Amniotic stem cell (primary cell): Measurements from ENCODE around the gene MRPS35.
A peak's percentile ranks its signal among the peaks of the same experiment; 100 is the strongest.

Experiments used
- DNase-seq: peaks from one replicate; lab custom pipeline; 2025; lab: John Stamatoyannopoulos, UW

The MRPS35 gene

GRCh38 chr12:27710592-27711316 lies at the start of gene MRPS35:
Gene MRPS35 (plus strand): TSS chr12:27710832. CDS start chr12:27710844, 12 bp downstream.
- peak; percentile 84 for DNase-seq

DNA sequence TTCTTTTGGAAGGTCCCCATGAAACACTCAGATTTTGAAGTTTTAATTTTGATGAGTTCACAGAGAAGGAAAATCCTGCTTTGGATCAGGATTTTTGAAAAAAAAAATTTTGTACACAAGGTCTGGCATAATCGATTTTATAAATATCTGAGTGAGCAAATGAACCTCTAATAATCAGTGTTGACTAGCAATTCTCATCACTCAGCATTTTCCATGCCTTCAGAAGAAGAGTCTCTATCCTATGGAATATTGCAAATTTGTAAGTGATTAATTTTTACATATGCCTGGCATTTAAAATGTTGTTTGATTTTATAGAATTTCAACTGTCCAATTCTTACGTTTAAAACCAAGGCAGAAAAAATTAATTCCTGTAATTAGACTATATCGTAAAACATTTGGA lies 44.9 kb upstream of the MRPS35 start:
- no peak for DNase-seq

DNA sequence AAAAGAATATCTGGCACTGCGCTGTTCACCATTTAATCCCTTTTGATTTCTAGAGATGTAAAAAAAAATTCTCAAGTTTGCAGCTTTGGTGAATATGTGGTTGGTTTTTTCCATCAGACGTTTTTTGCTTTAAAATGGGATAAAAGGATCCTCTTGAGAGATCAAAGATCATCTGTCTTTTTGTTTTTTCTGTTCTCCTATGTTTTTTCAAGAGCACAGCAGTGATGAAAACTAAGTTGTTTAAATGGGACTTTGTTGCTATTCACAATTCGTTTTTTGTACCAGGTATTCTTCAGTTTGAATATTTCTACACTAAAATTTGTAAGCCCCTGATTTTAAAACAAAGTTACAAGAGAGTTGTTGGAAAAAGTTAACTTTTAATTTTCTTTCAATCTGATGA lies 44.1 kb upstream of the MRPS35 start:
- no peak for DNase-seq

DNA sequence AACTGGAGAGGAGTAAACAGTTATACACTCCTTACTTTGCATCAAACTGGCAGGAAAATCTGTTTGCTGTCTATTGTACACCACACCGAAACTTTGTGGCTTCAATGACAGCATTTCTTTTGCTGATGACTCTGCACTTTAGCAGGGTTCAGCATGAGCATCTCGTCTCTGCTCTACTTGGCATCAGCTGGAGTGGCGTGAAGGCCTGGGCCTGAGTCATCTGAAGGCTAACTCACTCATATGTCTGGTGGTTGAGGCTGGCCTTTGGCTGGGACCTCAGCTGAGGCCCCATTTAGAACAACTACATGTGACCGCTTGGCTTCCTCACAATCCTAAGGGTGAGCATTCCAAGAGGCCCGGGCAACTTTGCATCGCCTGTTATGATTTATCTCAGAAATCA lies 43.1 kb upstream of the MRPS35 start:
- DNase-seq = no peak

GRCh38 chr12:27672051-27672450 lies 38.6 kb upstream of the MRPS35 start:
- no peak for DNase-seq

DNA sequence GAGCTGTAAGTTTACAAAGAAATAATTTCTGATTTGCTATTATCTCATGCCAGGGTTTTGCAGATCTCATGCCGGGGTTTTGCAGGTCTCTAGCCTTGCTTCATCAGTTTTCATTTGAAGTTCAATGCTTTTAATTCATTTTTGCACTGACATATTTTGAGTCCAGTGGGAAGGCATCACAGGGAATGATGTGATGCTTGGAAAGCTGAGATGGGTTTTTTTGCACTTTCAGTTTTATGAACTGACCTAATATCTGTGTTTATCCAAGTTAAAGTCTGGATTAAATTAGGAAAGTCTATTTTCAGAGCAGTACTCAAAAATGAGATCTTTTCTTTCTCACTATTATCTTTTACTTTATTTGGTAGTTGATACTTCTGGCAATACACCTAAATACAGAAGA lies 38.0 kb upstream of the MRPS35 start:
- no peak for DNase-seq

DNA sequence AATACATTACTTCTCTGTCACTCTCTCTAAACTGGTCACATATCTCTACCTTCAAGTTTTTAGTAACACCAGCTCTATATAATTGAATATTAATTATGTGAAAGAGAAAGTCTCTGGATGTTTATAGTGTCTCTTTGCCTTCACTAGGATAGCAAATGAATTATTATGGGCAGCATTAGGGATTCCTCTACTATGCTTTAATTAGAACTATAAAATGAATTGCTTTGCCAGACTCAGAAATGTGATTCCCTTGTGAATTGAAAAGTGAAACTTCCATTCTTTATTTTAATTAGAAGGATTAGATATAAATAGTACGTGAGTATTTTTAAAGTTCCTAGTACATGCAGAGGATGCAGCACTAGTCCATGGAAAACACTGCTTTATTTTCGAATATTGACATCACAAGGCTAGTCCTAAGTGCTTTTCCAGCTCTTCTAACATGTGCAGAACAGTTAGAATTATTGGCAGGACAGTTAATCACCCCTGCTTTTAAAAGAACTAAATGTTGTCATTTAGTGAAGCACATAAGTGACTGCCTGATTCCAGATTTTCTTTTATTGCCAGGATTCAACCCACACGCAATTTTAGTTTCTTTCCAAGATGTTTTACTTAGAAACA lies 37.4 kb upstream of the MRPS35 start:
- DNase-seq = no peak

- no peak for DNase-seq
These were observed 35.6 kb upstream of the MRPS35 start for GRCh38 chr12:27674989-27675388.

DNA sequence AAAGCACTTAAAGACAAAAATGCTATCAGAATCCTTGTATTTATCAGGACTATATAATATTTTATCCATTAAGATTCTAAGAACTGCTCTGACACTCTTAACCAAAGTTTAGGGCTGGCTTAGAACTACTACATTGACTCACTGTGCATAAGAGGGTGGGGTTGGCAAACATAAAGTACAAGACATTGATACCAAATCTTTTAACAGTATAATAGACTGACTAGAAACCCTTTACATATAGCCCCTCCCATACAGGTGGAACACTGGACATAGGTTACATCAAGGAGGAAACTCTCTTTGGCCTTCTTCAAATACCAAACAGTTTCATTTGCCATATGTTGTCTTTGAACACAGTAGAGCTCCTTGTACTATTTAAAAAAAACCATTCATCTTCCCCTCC lies 30.0 kb upstream of the MRPS35 start:
- DNase-seq = no peak

DNA sequence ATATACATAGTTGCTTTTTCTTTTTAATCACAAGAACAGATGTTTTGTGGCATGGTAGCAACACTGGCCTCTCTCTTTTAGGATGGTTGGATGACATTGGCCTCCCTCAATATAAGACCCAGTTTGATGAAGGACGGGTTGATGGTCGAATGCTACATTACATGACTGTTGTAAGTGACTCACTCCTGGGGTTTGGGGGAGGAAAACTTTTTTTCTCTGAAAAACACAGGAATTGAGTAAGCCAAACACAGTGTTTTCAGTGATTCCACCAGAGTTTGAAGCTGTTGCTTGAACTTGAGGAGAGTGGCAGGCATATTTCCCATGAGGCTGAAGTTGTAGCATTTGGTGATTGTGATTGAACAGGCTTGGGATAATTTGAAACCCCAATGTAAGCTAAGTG lies 28.1 kb upstream of the MRPS35 start:
- DNase-seq = no peak

- DNase-seq = no peak
These were observed 25.4 kb upstream of the MRPS35 start for GRCh38 chr12:27685274-27685673.

DNA sequence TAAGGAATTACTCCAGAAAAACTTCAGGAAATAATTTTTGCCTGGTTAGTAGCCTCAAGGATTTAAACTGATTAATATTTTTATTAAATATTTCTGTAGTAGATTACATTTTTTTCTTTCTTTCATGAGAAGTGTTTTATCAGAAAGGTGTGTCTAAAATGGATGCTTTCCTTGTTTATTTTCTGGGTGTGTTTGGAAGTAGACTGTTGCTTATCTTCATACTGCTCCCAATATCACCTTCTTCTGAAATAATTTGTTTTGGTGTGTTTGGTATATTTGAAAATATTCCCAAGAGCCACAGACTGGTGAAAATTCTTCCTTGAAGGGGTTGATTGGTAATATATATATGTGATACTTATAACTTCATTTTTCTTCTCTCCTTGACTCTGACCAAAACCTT lies 24.5 kb upstream of the MRPS35 start:
- DNase-seq = no peak

GRCh38 chr12:27688671-27689070 lies 22.0 kb upstream of the MRPS35 start:
- DNase-seq = no peak

- no peak for DNase-seq
These were observed 21.0 kb upstream of the MRPS35 start for GRCh38 chr12:27689558-27690180.

GRCh38 chr12:27693403-27693802 lies 17.2 kb upstream of the MRPS35 start:
- DNase-seq = no peak

- no peak for DNase-seq
These were observed 14.9 kb upstream of the MRPS35 start for GRCh38 chr12:27695556-27696292.

DNA sequence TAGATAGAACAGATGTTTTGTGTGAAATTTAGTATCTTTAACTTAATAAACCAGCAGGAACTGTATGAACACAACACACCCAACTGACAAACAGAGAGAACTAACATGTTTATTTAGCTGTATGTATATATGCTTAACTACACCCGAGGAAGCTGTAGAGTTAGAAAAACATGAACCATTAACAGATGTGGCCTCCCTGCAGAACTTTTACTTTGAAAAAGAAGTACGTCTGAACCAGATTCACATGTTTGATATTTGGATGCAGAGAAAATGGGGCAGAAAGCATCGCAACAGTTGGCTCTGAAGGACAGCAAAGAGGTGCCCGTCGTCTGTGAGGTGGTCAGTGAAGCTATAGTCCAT lies 14.4 kb upstream of the MRPS35 start, which contains the start of gene REP15:
REP15 (plus strand) TSS at position 155 of the 360 bp plus-strand sequence; CDS start at position 271, 116 bp downstream.
- no peak for DNase-seq

DNA sequence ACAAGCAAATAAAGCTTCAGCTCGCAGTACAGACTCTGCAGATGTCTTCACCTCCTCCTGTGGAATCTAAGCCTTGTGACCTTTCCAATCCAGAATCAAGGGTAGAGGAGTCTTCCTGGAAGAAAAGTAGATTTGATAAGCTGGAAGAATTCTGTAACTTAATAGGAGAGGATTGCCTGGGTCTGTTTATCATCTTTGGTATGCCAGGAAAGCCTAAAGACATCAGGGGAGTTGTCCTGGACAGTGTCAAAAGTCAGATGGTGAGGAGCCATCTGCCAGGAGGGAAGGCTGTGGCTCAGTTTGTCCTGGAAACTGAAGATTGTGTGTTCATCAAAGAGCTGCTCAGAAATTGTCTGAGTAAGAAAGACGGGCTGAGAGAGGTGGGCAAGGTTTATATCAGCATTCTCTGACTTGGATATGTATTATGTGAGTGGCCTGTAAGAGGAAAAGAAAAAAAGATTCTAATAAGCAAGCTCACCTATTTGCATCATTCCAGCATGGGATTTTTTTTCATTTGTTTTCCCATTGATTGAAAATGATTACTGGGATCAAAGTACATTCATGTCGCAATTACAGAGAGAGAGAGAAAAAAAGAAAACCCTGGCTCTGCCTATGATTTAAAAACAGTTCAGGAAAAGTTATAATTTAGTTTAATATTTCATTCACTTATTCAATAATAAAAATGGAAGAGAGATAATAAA lies 13.6 kb upstream of the MRPS35 start:
- no peak for DNase-seq

- peak; percentile 79 for DNase-seq
These were observed 6.7 kb upstream of the MRPS35 start for GRCh38 chr12:27703720-27704452.

- no peak for DNase-seq
These were observed 5.4 kb upstream of the MRPS35 start for GRCh38 chr12:27705263-27705662.

- no peak for DNase-seq
These were observed 3.4 kb upstream of the MRPS35 start for GRCh38 chr12:27707216-27707615.
